Fibroblast of lung (primary cell): ENCODE results near the gene FSTL4. TPM values are rescaled to one million over a fixed set of nuclear protein-coding genes. Genes with fewer than 3 reads are reported as not detected.

Source experiments
- DNase-seq, 2 donors: peaks; one replicate each; pipeline versions ENCODE4 v3.0.0 to v3.0.0-alpha.2; 2010; ENCODE audit warnings: low read depth in 2 of 2
- H2AFZ ChIP-seq: 2 replicates; pipeline ENCODE4 v1.5.1; 2012; ENCODE audit warnings: low read length, control low read depth, inconsistent platforms
- H3K27ac ChIP-seq: 2 replicates; pipeline ENCODE4 v1.5.1; 2011; ENCODE audit warnings: low read length, control low read depth; ENCODE audit not compliant: insufficient read depth
- H3K27me3 ChIP-seq: 2 replicates; pipeline ENCODE4 v1.5.1; 2011; ENCODE audit warnings: mild to moderate bottlenecking, low read length; ENCODE audit not compliant: control insufficient read depth, insufficient read depth
- H3K36me3 ChIP-seq: 2 replicates; pipeline ENCODE4 v1.5.1; 2011; ENCODE audit warnings: low read length; ENCODE audit not compliant: control insufficient read depth, insufficient read depth
- H3K4me1 ChIP-seq: 2 replicates; pipeline ENCODE4 v1.5.1; 2011; ENCODE audit warnings: low read length; ENCODE audit not compliant: control insufficient read depth, insufficient read depth; ENCODE audit errors: extremely low read depth
- H3K4me2 ChIP-seq: 2 replicates; pipeline ENCODE4 v1.5.1; 2011; ENCODE audit warnings: low read length, control low read depth; ENCODE audit not compliant: insufficient read depth; ENCODE audit errors: extremely low read depth
- H3K4me3 ChIP-seq, 4 experiments: fragments of 200-600 bp in 1 of 4; sonication (generic) in 1 of 4; replicated peaks in 1 of 4; 2 replicates each; pipeline ENCODE4 v1.5.1; 2011 to 2016; ENCODE audit warnings: low read length in 4 of 4, low read depth in 3 of 4, mild to moderate bottlenecking in 3 of 4, control low read depth in 2 of 4, inconsistent platforms in 1 of 4, mixed read lengths in 1 of 4; ENCODE audit not compliant: insufficient read depth in 1 of 4; ENCODE audit errors: control extremely low read depth in 1 of 4
- H3K79me2 ChIP-seq: 2 replicates; pipeline ENCODE4 v1.5.1; 2012; ENCODE audit warnings: mild to moderate bottlenecking, low read length, inconsistent platforms; ENCODE audit not compliant: control insufficient read depth, insufficient read depth
- H3K9ac ChIP-seq: 2 replicates; pipeline ENCODE4 v1.5.1; 2011; ENCODE audit warnings: mild to moderate bottlenecking, low read length, control low read depth; ENCODE audit not compliant: insufficient read depth
- H3K9me3 ChIP-seq: 2 replicates; pipeline ENCODE4 v1.5.1; 2012; ENCODE audit warnings: low read depth, low read length; ENCODE audit not compliant: control insufficient read depth, insufficient read depth
- H4K20me1 ChIP-seq: 2 replicates; pipeline ENCODE4 v1.5.1; 2011; ENCODE audit warnings: low read length; ENCODE audit not compliant: control insufficient read depth, insufficient read depth; ENCODE audit errors: extremely low read depth
- CTCF ChIP-seq, 2 donors: IDR thresholded peaks in 1 of 2; conservative IDR thresholded peaks in 1 of 2; 1 replicate in 1 of 2; 2 replicates in 1 of 2; pipeline ENCODE4 v1.5.1; 2011 to 2012; ENCODE audit warnings: low read length in 2 of 2, control low read depth in 1 of 2, inconsistent platforms in 1 of 2, low read depth in 1 of 2, mild to moderate bottlenecking in 1 of 2
- EZH2 ChIP-seq: IDR thresholded peaks from 2 replicates; pipeline ENCODE4 v1.5.1; 2012; ENCODE audit warnings: low read length, control low read depth, mild to moderate bottlenecking; ENCODE audit errors: missing control alignments
- polyA plus RNA-seq, 2 donors: library from polyadenylated mRNA; depleted of rRNA in 1 of 2; stranded (reverse) in 1 of 2; unstranded in 1 of 2; fragments of >200 nt; gene quantifications; 2 replicates each; pipeline ENCODE4 v1.2.1, GENCODE V29; 2011 to 2012; ENCODE audit warnings: missing spikeins in 1 of 2
- total RNA-seq: library from RNA; depleted of rRNA; stranded (reverse); fragments of >200 nt; gene quantifications from 2 replicates; pipeline ENCODE4 v1.2.1, GENCODE V29; 2014

Gene FSTL4
- total and polyA plus RNA-seq, 2 donors (not counting 1 experiment from before 2014, with no cell fraction given), result 0.17 to 0.33 TPM

- peaks cover 27% of the 10 kb centered on the region for H3K27me3 ChIP-seq
- no peak overlapping the region for H3K4me2 ChIP-seq
- TF ChIP-seq EZH2 (no peak), CTCF (conservative IDR thresholded peaks at IDR 0.05 in 1 of 2, IDR thresholded peaks at IDR 0.05 in 1 of 2; ENCODE audit: low read depth in 1 of 2, low read length in 2 of 2) (no peak)
- H3K4me3 ChIP-seq, result no peak overlapping the region
- no peaks in the 10 kb centered on the region for H3K36me3 ChIP-seq
- no peaks in the 10 kb centered on the region for H3K9me3 ChIP-seq
- H3K79me2 ChIP-seq, result no peaks in the 10 kb centered on the region
- no peaks in the 10 kb centered on the region for H4K20me1 ChIP-seq
- H3K27ac ChIP-seq, result no peak overlapping the region
- H3K4me1 ChIP-seq, result no peaks in the 10 kb centered on the region
- no peak for DNase-seq
- H3K9ac ChIP-seq, result no peak overlapping the region
- no peak overlapping the region for H2AFZ ChIP-seq
Observed at GRCh38 chr5:133613743-133614142, 1.4 kb upstream of the FSTL4 start.

- Histone ChIP-seq H3K9ac (no peak overlapping the region), H3K9me3 (no peaks in the 10 kb centered on the region), H3K4me1 (no peaks in the 10 kb centered on the region), H2AFZ (no peak overlapping the region), H3K4me2 (no peak overlapping the region), H3K79me2 (no peaks in the 10 kb centered on the region), H3K4me3 (no peak overlapping the region), H4K20me1 (no peaks in the 10 kb centered on the region), H3K27me3 (peaks cover 27% of the 10 kb centered on the region), H3K27ac (no peak overlapping the region), H3K36me3 (no peaks in the 10 kb centered on the region)
- DNase-seq, result no peak
- no peak for TF ChIP-seq EZH2
- TF ChIP-seq CTCF (conservative IDR thresholded peaks at IDR 0.05 in 1 of 2, IDR thresholded peaks at IDR 0.05 in 1 of 2; ENCODE audit: low read depth in 1 of 2, low read length in 2 of 2), result no peak
Observed at GRCh38 chr5:133613184-133613583, 843 bp upstream of the FSTL4 start.

DNA sequence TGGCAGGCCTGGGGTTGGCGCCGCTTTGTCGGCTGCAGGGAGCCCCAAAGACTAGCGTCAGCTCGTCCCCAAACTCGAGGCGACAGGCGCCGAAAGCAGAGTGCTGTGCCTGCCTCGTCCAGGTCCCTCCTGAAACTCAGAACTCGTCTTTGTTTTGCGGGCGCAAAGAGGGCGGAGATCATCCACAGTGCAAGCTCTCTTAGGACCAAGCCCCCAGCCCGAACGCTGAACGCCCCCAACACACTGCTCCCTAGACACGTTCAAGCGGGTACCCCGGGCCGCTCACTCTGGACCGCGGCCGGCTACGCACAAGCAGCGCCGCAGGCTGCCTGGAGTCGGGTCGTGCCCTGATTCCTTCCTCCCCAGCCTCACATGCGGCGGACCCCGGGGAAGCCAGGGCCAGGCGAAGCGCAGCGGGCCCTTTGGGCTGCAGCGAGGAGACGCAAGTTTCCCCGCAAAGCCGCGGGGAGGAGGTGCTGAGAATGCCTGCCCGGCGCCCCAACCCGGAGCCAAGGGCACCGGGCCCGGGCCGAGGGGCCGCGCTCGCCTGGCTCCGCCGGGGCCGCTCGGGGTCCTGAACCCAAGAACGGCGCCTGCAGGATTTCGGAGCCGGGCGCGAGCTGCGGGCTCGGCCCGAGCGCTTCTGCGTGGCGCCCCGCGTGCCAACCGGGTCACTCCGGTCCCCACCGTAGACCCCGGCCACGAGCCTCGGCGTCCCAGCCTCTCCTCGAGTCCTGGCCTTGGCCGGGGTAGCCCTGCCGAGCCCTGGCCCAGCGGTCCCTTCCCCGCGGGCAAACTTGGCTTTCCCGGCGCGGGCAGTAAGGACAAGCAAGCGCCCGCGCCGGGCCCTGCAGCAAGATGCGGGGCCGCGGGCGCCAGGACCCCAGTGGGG is 738 bp downstream of the FSTL4 start:
- Histone ChIP-seq H3K9me3 (no peaks in the 10 kb centered on the region), H3K4me2 (no peak overlapping the region), H3K4me1 (no peaks in the 10 kb centered on the region), H3K27ac (no peak overlapping the region), H3K36me3 (no peaks in the 10 kb centered on the region), H4K20me1 (no peaks in the 10 kb centered on the region), H3K9ac (no peak overlapping the region), H2AFZ (no peak overlapping the region), H3K27me3 (peaks cover 27% of the 10 kb centered on the region), H3K79me2 (no peaks in the 10 kb centered on the region), H3K4me3 (no peak overlapping the region)
- no peak for DNase-seq
- TF ChIP-seq CTCF (conservative IDR thresholded peaks at IDR 0.05 in 1 of 2, IDR thresholded peaks at IDR 0.05 in 1 of 2; ENCODE audit: low read depth in 1 of 2, low read length in 2 of 2), result no peak
- peak; percentile 93 for TF ChIP-seq EZH2
